GM19468 (cell line): ENCODE results near the gene SLC19A1.
"Not testable (repeated sequence)": the region's sequence is repeated elsewhere in the genome, so short reads cannot be mapped to it uniquely, and the experiment has no call there.

Experiments used
- ATAC-seq: cut with Tn5 transposase; IDR thresholded peaks from one replicate; pipeline ENCODE4 v1.9.1; 2021; ENCODE audit warnings: mild to moderate bottlenecking, moderate library complexity, moderate number of reproducible peaks; ENCODE audit not compliant: unreplicated experiment; ENCODE audit errors: extremely low read depth

SLC19A1 gene

GRCh38 chr21:45509566-45510465 lies 32.4 kb downstream of the SLC19A1 start:
- no peak for ATAC-seq

DNA sequence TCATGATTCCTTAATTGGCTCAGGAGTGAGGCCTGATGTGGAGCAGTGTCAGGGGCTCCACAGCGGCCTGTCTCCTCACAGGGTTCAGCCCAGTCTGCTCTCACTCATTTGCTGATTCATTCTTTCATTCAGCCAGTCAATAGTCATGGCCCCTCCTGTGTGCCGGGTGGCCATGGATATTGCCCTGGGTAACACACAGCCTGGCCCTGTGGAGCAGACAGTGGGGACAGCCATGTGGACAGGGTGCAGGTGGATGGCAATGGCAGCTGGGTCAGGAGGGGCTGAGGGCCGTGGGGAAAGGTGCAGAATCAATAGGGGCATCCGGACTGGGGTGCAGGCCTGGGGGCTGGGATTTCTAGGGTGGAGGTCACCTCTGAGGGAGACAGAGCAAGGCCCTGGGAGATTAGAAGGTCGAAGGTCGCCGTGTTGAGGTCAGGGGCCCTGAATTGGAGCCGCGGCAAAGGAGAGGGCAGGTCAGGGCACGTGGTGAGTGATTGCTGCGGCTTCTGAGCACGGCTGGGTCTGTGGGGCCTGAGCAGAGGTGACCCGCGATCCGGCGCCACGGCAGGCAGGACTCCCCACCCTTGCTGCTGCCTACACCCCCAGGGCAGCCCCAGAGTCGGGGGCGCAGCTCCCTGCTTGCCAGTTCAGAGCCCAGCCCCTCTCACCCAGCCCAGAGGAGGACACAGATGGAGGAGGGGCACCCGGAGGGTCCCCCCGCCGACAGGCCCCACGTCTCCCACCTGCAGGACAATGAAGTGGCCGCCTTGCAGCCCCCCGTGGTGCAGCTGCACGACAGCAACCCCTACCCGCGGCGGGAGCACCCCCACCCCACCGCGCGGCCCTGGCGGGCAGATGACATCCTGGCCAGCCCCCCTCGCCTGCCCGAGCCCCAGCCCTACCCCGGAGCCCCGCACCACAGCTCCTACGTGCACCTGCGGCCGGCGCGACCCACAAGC lies 33.4 kb downstream of the SLC19A1 start:
- no peak for ATAC-seq

DNA sequence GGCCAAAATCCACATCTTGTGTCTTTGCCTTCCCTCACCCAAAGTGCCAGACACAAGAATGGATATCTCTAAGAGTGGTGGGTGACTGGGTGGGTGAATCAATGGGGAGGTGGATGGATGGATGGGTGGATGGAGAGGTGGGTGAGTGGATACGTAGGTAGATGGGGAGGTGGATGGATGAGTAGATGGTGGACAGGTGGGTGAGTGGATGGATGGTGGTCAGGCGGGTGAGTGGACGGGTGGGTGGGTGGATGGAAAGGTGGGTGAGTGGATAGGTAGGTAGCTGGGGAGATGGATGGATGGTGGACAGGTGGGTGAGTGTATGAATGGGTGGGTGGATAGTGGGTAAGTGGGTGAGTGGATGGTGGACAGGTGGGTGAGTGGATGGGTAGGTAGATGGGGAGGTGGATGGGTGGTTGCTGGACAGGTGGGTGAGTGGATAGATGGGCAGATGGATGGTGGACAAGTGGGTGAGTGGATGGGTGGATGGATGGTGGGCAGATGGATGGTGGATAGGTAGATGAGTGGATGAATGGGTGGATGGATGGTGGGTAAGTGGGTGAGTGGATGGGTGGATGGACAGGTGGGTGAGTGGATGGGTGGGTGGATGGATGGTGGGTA lies 34.2 kb downstream of the SLC19A1 start:
- no peak for ATAC-seq

DNA sequence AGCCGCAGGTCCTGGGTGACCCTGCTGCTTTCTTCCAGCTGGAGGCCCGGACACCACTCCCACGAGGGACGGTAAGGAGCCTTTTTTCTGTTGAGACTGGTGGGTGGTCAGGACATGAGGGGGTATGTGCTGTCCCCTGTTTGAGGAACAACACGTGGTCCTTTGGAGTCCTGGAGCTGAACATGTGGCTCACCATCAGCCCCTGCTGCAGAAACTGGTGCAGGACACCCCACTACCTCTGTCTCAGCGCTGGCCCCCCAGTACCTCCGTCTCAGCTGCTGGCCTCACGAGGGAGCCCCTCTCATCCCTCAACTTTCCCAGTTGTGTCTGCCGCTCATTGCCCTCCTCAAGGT lies 34.7 kb downstream of the SLC19A1 start:
- no peak for ATAC-seq

DNA sequence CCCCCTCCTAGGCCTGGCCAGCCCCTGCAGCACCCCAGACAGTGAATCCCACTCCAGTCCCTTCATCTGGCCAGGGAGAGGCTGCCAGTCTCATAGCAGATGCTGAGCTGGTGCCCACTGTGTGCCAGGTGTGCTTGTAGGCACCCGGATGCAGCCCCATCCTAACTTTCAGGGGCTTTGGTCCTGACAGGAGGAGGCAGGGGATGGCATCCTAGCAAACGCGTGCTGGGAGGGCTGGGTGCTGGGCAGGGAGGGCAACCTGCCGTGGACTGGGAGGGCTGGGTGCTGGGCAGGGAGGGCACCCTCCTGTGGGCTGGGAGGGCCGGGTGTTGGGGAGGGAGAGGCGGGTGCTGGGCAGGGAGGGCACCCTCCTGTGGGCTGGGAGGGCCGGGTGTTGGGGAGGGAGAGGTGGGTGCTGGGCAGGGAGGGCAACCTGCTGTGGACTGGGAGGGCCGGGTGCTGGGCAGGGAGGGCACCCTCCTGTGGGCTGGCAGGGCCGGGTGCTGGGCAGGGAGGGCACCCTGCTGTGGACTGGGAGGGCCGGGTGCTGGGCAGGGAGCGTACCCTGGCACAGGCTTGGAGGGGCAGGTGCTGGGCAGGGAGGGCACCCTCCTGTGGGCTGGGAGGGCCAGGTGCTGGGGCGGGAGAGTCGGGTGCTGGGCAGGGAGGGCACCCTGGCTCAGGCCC lies 35.3 kb downstream of the SLC19A1 start:
- no peak for ATAC-seq

GRCh38 chr21:45506241-45506817 lies 35.9 kb downstream of the SLC19A1 start:
- ATAC-seq, result no peak

GRCh38 chr21:45505416-45506021 lies 36.7 kb downstream of the SLC19A1 start:
- no peak for ATAC-seq

DNA sequence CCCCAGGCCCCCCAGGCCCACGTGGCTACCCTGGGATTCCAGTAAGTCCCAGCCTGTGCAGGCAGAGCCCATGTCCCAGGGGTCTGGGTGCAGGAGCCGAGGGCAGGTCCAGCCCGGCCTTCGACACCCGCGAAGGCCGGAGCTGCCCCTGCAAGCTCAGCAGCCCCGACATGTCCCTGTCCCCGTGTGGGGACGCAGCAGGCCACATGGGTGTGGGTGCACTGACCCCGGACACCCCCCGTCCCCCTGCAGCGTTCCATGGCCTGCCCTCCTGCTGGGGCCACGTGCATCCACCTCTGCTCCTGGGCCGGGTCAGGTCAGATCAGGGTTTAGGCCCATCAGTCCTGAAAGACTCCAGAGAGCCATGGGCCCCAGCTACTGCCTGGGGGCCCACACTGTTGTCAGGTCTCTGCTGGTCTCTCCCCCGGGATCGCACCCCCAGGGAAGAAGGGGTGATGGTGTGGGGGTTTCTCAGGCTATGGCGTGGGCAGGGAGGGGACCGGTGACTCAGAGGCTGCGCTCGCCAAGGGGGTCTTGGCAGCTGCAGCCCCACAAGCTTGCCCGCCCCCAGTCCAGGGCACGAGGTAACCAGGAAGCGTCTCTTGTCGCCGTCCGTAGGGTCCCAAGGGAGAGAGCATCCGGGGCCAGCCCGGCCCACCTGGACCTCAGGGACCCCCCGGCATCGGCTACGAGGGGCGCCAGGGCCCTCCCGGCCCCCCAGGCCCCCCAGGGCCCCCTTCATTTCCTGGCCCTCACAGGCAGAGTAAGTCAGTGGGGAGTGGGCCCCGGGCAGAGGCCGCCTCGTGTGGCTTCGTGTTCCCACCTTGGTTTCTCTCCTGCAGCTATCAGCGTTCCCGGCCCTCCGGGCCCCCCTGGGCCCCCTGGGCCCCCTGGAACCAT lies 37.5 kb downstream of the SLC19A1 start:
- no peak for ATAC-seq

- no peak for ATAC-seq
Observed at GRCh38 chr21:45504021-45504515, 38.2 kb downstream of the SLC19A1 start.

DNA sequence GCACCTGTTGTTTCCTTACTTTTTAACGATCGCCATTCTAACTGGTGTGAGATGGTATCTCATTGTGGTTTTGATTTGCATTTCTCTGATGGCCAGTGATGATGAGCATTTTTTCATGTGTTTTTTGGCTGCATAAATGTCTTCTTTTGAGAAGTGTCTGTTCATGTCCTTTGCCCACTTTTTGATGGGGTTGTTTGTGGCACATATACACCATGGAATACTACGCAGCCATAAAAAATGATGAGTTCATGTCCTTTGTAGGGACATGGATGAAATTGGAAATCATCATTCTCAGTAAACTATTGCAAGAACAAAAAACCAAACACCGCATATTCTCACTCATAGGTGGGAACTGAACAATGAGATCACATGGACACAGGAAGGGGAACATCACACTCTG lies 39.0 kb downstream of the SLC19A1 start:
- not testable (repeated sequence) for ATAC-seq

DNA sequence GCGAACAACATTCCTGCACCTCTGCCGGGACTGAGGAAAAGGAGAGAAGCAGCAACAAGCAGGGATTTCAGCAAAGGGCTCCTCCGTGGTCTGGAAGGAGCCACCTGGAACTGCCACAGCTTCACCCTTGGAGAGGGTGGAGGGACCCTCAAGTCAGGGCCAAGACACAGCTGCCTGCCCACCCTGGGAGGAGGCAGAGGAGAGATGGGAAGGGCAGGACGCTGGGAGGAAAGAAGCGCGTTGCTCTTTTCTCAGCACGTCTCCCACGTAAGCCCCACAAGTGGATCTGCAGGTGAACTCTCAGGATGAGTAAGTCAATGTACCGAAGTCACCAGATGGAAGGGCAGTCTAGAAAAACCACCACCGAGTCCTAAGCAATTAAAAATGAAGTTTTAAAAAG lies 39.6 kb downstream of the SLC19A1 start:
- ATAC-seq, result no peak

DNA sequence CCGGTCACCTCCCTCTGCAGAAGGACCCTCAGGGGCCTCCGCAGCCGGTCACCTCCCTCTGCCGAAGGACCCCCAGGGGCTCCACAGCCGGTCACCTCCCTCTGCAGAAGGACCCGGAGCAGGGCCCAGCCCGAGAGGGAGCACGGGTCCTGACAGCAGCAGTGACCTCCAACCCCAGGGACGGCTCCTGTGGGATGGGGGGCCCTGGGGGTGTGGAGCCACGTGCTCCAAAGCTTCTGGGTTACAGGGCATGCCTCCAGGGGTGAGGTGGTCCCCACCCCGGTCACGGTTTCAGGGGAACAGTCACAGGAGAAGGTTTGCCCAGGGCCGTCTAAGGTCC lies 40.3 kb downstream of the SLC19A1 start:
- no peak for ATAC-seq

GRCh38 chr21:45501081-45502005 lies 40.9 kb downstream of the SLC19A1 start:
- not testable (repeated sequence) for ATAC-seq

- no peak for ATAC-seq
Observed at GRCh38 chr21:45499970-45500577, 42.2 kb downstream of the SLC19A1 start.

- no peak for ATAC-seq
Observed at GRCh38 chr21:45499201-45499750, 43.0 kb downstream of the SLC19A1 start.

GRCh38 chr21:45498646-45499000 lies 43.6 kb downstream of the SLC19A1 start:
- no peak for ATAC-seq
